GM18507 (cell line): ENCODE results near the gene PXDN.
"Not testable (repeated sequence)": the region's sequence is repeated elsewhere in the genome, so short reads cannot be mapped to it uniquely, and the experiment has no call there.

Source experiments
- DNase-seq: peaks from one replicate; pipeline ENCODE4 v3.0.0; 2011; ENCODE audit warnings: low read depth; ENCODE audit not compliant: insufficient read length; ENCODE audit errors: extremely low spot score
- FAIRE-seq: peaks from 2 replicates; lab custom pipeline; 2011; peaks lifted over from hg19 to GRCh38; lab: Jason Lieb, UNC

Gene PXDN

GRCh38 chr2:1757567-1757966, 13.3 kb upstream of the PXDN start:
- DNase-seq (no peak), FAIRE-seq (no peak)

- not testable (repeated sequence) for FAIRE-seq
These were observed 12.8 kb upstream of the PXDN start for GRCh38 chr2:1757146-1757545.

GRCh38 chr2:1756456-1756855, 12.1 kb upstream of the PXDN start:
- no peak for FAIRE-seq

More at GRCh38 chr2:1757146-1757545, 12.8 kb upstream of the PXDN start:
- not testable (repeated sequence) for DNase-seq

GRCh38 chr2:1755436-1756191, 11.3 kb upstream of the PXDN start:
- DNase-seq (no peak), FAIRE-seq (no peak)

More at GRCh38 chr2:1756456-1756855, 12.1 kb upstream of the PXDN start:
- no peak for DNase-seq

- DNase-seq, result no peak
- no peak for FAIRE-seq
These were observed 10.3 kb upstream of the PXDN start for GRCh38 chr2:1754461-1755170.

GRCh38 chr2:1754046-1754445, 9.7 kb upstream of the PXDN start:
- no peak for FAIRE-seq
- DNase-seq, result no peak

- FAIRE-seq (no peak), DNase-seq (no peak)
These were observed 8.4 kb upstream of the PXDN start for GRCh38 chr2:1752751-1753150.

GRCh38 chr2:1751767-1752725, 7.7 kb upstream of the PXDN start:
- no peak for FAIRE-seq
- DNase-seq, result no peak

GRCh38 chr2:1750933-1751766, 6.8 kb upstream of the PXDN start:
- FAIRE-seq, result no peak
- no peak for DNase-seq

- DNase-seq, result no peak
- FAIRE-seq, result no peak
These were observed 6.1 kb upstream of the PXDN start for GRCh38 chr2:1750270-1750932.

GRCh38 chr2:1749489-1750119, 5.3 kb upstream of the PXDN start:
- FAIRE-seq (no peak), DNase-seq (no peak)

- FAIRE-seq (no peak), DNase-seq (no peak)
These were observed 4.6 kb upstream of the PXDN start for GRCh38 chr2:1748741-1749488.

- FAIRE-seq (no peak), DNase-seq (no peak)
These were observed 3.9 kb upstream of the PXDN start for GRCh38 chr2:1748176-1748740.

- DNase-seq (no peak), FAIRE-seq (no peak)
These were observed 3.0 kb upstream of the PXDN start for GRCh38 chr2:1747065-1747941.

- no peak for DNase-seq
- FAIRE-seq, result no peak
These were observed 2.1 kb upstream of the PXDN start for GRCh38 chr2:1746174-1747064.
